NCI-H524 (cell line): ENCODE results near the gene RNU5D-1.

Experiments
- DNase-seq, 2 experiments: peaks; one replicate each; lab custom pipeline; 2025; lab: John Stamatoyannopoulos, UW

Gene RNU5D-1

GRCh38 chr1:44733365-44733764 is 2.4 kb upstream of the RNU5D-1 start:
- no peak for DNase-seq

GRCh38 chr1:44724955-44725698 is 5.8 kb downstream of the RNU5D-1 start:
- no peak for DNase-seq

DNA sequence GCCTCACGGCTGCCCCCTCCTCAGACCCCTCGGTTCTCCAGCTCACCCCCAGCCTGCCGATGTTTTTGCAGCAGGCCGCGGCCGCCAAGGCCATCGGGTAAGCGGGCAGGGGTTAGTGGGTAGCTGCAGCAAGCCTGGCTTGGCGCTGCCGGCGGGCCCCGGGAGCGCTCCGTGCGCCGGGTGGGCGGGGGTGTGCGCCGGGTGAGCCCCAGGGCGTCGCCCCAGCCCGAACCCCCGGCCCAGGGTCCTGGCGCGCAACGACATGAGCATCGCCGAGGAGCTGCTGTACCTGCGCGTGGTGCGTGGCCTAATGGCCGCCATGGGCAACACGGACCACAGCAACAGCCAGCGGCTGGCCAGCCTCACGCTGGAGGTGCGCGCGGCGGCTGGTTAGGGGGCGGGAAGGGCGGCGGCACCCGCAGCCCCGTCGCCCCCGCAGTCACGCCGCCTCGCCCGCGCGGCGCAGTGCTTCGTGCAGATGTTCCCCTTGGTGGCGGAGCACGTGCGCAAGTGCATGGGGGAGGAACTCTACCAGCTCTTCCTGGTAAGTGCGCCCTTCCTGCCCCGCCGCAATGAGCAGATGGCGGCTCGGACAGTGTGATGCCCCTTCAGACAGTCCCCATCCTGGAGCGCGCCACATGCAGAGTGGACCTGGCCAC is 6.5 kb downstream of the RNU5D-1 start:
- no peak for DNase-seq

DNA sequence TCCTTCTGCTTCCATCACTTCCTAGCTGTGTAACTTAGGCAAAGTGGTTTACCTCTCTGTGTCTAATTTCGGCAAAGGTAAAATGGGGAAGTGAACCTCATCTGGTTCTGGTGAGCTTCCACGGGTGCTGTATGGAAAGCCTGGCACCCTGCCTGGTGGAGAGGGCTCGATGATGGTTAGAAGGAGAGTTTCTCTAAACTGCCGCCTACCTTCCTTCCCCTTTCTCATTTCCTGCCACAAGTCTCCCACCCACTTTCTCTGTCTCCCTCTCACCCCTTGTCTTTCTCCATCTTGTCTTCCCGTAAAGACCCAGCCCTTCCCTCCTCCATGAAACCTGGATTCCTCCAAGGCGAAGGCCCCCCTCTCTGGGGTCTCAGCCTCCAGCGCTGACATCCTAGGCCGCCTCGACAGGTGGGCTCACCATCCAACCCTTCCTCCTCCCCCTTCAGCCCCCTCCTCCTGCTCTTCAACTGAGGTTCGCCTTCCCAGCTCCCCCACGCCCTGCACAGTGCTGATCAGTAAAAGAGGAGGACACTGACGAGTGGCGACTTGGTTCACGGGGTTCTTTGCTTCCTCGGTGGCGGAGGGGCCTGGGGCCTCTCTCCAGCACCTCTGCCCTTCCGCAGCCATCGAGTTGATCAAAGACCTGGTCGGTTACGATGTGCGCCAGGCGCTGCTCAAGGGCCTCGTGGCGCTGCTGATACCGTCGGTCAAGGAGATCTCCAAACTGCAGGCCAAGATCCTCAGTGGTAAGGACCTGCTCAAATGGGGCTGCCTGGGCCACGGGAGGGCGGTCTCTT is 7.3 kb downstream of the RNU5D-1 start:
- no peak for DNase-seq

DNA sequence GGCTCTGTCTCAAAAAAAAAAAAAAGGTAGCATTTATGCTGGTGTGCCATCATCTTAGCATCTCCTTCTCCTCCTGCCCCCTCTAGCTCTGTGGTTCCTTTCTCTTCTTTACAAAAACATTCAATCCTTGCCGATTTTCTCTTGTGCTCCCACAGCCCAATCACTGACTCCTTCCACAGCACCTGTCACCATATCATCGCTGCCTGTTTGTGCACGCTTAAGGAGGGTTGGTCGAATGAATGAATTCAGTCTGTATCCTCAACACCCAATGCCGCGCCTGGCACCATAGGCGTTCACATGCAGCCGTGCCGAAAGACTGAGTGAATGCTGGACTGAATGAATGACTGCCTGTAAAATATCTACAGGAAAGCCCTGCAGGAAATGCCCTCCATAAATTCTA is 7.9 kb downstream of the RNU5D-1 start:
- no peak for DNase-seq

GRCh38 chr1:44721485-44722361 is 9.2 kb downstream of the RNU5D-1 start:
- DNase-seq, result peak; percentile 80 to 85

GRCh38 chr1:44720281-44720680 is 10.7 kb downstream of the RNU5D-1 start:
- DNase-seq, result no peak

DNA sequence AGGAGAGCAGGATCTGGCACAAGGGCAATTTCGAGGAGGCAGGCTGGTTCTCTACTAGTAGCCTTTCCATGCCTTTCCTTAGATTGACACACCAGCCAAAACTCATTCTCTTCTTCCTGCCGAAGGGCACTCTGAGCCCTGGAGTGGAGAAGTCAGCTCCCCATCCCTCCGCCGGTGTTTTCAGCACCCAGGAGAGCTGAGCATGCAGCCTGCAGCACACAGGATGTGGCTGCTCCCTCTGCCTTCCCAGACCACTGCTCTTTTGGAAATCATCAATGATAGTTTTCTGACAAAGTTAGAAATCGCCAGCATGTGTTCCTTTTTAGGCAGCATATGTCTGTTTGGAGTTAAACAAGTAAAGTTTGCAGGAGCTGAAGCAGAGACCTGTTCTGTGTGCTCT is 11.7 kb downstream of the RNU5D-1 start:
- DNase-seq, result no peak

DNA sequence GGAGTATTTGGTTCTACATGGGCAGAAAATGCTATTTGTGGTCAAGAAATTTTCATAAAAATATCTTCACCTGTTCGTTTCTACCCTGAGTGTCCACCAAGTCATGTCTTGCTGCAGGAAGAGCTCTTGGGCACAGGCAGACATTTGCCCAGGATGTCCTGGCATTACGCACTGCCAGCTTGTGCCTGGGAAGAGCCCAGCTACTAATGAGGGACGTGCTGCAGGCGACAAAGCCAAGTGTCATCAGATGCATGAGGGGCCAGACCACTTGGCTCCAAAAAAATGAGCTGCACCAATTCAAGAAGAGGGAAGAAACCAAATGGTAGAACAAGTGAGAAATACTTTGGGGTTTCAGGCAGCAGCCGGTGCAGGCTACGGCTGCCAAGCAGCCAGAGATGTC is 12.9 kb downstream of the RNU5D-1 start:
- DNase-seq, result no peak

GRCh38 chr1:44717653-44718052 is 13.3 kb downstream of the RNU5D-1 start:
- no peak for DNase-seq

DNA sequence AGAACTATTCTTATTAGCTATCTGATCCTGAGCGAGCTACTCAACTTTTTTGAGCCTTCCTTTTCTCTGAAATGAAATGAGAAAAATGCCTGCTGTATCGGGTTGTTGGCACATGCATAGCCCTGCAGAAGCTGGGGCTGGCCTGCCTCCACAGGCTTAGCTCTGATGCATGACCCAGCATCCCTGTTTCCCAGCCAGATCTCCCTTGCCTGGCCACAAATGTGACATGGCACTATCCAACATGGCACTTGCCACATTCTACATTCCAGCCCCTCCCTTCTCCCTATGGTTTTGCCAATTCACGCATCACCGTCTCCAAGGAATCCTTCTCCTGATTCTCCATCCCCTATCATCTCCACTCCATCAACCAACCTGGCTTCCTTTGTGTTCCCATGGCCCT is 13.8 kb downstream of the RNU5D-1 start:
- DNase-seq, result no peak

DNA sequence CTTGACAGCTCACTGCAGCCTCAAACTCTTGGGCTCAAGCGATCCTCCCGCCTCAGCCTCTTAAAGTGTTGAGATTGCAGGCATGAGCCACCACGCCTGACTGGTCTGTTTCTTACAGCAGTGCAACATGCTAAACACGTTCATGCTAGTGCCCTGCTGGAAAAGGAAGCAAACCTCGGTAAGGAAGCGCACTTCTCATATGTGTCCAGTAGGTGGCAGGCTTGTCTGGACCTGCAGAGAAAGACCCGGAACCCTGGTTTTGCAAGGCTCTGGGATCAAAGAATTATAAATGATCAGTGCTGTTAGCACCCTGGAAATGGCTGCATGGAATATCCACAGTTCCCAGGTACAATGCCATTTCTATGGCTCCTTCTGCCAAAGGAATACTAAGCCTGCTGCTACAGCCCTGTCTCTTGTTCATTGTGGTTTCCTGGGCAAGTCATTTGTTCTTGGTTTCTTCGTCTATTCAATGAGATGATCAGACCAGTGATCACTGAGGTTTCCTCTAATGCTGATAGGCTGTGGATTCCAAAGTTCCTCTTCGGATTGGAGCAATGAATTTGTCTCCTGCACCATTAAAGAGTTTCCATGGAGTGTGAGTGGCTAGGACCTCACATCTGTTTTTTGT is 15.9 kb downstream of the RNU5D-1 start:
- peak; percentile 29 to 65 for DNase-seq

DNA sequence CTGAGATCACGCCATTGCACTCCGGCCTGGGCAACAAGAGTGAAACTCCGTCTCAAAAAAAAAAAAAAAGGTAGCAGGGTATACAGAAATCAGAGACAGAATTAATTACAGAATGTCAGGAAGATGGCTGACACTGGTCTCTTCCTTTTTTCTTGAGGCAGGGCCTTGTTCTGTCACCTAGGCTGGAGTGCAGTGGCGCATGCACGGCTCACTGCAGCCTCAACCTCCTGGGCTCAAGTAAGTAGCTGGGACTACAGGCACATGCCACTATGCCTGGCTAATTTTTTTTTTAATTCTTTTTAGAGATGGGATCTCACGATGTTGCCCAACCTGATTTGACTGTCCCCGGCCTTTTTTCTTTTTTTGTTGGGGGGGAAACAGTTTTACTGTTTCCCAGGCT is 16.4 kb downstream of the RNU5D-1 start:
- DNase-seq, result no peak

DNA sequence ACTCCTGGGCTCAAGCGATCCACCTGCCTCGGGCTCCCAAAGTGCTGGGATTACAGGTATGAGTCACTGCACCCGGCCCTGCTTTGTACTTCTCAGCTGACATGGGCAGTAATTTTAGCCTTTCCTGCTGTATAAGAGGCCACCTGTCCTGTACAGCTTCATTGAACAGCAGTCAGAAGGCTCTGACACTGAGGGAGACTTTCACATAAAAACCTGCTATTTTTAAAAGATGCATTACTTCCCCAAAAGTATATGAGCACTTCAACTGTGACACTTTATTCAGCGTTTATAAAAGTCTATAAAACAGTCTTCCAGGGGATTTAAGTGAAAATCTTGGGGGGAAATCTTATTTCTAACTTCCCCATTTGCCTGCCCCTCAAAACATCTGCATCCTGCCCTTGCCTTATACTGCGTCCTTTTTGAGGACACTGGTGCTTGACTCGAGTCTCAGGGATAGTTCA is 17.6 kb downstream of the RNU5D-1 start:
- peak in 1 of 2 experiments; percentile 45 for DNase-seq

DNA sequence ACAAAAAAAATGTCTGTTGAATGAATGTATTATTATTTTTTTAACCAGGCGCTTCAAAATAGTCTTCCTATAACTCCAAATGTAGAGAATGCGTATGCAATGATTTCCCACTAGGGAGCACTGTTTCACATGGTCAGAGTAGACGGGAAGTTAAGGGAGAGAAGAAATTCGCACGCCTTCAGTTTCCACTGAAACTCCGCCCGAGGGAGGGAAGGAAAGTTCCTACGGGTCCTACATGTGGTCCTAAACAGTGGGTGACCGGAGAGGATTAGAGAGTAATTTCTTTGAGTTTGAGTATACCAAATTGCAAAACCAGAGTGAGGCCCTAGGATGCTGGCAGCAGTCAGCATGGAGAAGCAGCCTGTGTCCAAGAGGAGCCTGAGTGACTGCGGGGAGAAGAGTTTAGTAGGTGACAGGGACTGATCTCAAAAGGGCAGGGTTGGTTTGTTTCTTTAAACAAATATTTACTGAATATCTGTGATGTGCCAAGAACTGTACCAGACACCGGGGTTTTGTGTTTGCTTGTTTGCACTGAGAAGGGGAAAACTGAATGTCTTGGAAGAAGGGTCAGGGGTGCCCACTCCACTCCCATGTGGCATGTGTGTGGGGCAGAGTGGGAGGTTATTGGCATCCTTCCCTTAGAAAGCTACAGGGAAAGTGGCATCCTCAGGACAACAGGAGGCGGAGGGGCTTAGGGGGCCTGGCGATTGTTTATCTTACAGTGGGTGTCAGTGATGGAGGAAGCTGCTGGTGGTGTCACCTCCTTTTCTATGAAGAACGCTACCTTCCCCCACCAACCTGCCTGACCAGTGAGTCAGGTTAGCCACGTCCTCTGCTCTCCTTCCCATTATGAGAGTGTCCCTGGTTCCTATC is 22.8 kb downstream of the RNU5D-1 start:
- no peak for DNase-seq

DNA sequence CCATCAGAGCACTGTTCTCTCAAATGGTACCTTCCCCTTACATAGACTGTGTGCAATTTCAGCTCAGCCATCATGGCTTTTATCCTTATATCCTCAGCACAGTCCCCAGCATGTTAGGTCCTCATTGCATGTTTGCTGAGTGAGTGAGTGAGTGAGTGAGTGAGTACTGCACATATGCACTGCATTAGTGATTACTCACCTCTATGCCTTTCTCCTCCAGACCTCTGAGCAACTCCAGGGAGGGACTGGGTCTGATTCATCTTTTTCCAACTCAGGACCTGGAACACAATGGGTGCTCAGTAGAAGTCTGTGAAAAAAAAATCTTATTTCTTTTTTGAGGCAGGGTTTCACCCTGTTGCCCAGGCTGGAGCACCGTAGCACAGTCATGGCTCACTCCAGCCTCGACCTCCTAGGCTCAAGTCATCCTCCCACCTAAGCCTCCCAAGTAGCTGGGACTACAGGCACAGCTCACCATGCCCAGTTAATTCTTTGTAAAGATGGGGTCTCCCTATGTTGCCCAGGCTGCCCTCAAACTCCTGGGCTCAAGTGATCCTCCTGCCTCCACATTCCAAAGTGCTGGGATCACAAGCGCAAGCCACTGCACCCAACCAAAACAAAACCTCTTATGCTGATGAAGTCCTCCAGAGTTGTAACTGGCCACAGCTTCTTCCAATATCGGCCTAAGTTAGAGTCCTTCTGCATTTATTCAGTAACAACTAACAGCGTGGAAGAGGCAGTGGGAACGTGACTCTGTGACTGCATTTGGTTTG is 23.7 kb downstream of the RNU5D-1 start:
- DNase-seq, result no peak

DNA sequence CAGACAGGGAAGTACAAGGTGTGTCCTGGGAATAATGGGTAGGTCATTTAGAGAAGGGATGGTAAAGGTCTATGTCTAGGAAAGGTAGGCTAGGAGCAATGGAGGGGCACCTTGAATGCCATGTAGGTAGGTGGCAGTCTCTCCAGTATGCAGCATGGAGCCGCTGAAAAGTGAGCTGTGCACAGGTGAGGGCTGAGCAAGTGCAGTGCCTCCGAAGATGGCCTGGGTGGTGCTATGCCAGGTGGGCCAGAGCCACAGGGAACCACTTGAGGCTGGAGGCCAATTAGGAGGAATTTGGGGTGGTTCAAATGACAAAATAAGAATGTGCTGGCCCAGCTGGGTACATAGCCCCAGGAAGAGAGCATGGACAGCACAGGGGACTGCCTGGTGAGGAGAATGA is 25.0 kb downstream of the RNU5D-1 start:
- peak in 1 of 2 experiments; percentile 41 for DNase-seq

GRCh38 chr1:44705470-44705869 is 25.5 kb downstream of the RNU5D-1 start:
- no peak for DNase-seq

GRCh38 chr1:44701141-44701573 is 29.8 kb downstream of the RNU5D-1 start:
- DNase-seq, result no peak
